OCI-LY1 (cell line): Measurements from ENCODE around the gene MAT2A.

ENCODE experiments used
- CTCF ChIP-seq: fragments of 200-600 bp; sonication (generic), shearing (Covaris generic); IDR thresholded peaks from 2 replicates; pipeline ENCODE4 v1.5.1; 2017; ENCODE audit warnings: mild to moderate bottlenecking, antibody characterized with exemption, low read length, moderate library complexity, mixed read lengths
- EZH2 ChIP-seq: fragments of 200-600 bp; sonication (generic), shearing (Covaris generic); IDR thresholded peaks from 2 replicates; pipeline ENCODE4 v1.8.0; 2017; ENCODE audit warnings: borderline replicate concordance, mixed run types, mild to moderate bottlenecking, antibody characterized with exemption, low read length, moderate library complexity, mixed read lengths

DNA sequence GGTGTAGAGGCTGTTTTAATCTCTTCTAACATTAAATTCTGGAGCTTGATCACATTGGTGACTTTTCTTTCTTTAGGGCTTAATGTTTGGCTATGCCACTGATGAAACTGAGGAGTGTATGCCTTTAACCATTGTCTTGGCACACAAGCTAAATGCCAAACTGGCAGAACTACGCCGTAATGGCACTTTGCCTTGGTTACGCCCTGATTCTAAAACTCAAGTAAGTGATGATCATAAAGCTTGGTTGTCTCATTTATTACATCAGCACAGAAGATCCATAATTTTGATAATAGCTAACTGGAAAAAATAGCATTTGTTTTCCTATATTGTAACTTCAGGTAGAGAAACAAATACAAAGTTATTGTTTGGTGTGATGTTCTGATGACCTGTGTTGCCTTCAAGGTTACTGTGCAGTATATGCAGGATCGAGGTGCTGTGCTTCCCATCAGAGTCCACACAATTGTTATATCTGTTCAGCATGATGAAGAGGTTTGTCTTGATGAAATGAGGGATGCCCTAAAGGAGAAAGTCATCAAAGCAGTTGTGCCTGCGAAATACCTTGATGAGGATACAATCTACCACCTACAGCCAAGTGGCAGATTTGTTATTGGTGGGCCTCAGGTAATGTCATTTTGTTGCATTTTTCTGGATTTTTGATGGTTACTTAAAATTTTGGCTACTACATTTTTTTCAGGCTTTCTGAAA lies 2.9 kb downstream of the MAT2A start:
- TF ChIP-seq CTCF (no peak), EZH2 (no peak)
